ENCODE data around the gene LRP8. TPM values are rescaled to one million over a fixed set of nuclear protein-coding genes. Genes with fewer than 3 reads are reported as not detected.

LRP8 gene
- total and polyA plus RNA-seq, 5 experiments from 2014 or later = 0.75 to 11.7 (median 1.4) TPM

GRCh38 chr1:53352561-53352960, 24.7 kb upstream of the LRP8 start:
- Mint-ChIP-seq H3K9me3 (peaks cover 2 to 18% (median 8%) of the 10 kb centered on the region in 9 donors), H3K27me3 (peaks cover 0 to 1% (median 0%) of the 10 kb centered on the region in 5 donors), H3K4me1 (no peaks in the 10 kb centered on the region), H3K36me3 (peaks cover 0 to 12% (median 7%) of the 10 kb centered on the region in 3 donors), H3K27ac (no peak overlapping the region), H3K4me3 (no peak overlapping the region)
- ATAC-seq (no peak), DNase-seq (no peak)
- POLR2A ChIA-PET = no interaction called here

- ATAC-seq (no peak), DNase-seq (no peak)
- no peaks in the 10 kb centered on the region for H3K4me1 Mint-ChIP-seq
- no peaks in the 10 kb centered on the region for H3K27me3 Mint-ChIP-seq
- no peak overlapping the region for H3K27ac Mint-ChIP-seq
- peaks cover 0 to 2% (median 0%) of the 10 kb centered on the region in 3 donors for H3K36me3 Mint-ChIP-seq
- H3K9me3 Mint-ChIP-seq = peaks cover 0 to 6% (median 0%) of the 10 kb centered on the region in 9 donors
- POLR2A ChIA-PET = no interaction called here
- H3K4me3 Mint-ChIP-seq = no peak overlapping the region
Observed at GRCh38 chr1:53350853-53351767, 23.2 kb upstream of the LRP8 start.

- Mint-ChIP-seq H3K36me3 (no peaks in the 10 kb centered on the region), H3K27ac (peak overlapping the region in 1 of 10 donors; percentile 78), H3K27me3 (no peaks in the 10 kb centered on the region), H3K4me1 (no peaks in the 10 kb centered on the region), H3K4me3 (no peak overlapping the region), H3K9me3 (no peaks in the 10 kb centered on the region)
- ATAC-seq (no peak), DNase-seq (no peak)
- POLR2A ChIA-PET = no interaction called here
Observed at GRCh38 chr1:53349968-53350852, 22.3 kb upstream of the LRP8 start.

- POLR2A ChIA-PET = no interaction called here
- Mint-ChIP-seq H3K36me3 (no peaks in the 10 kb centered on the region), H3K27me3 (no peaks in the 10 kb centered on the region), H3K27ac (no peak overlapping the region), H3K4me1 (no peaks in the 10 kb centered on the region), H3K9me3 (no peaks in the 10 kb centered on the region), H3K4me3 (no peak overlapping the region)
- DNase-seq (no peak), ATAC-seq (no peak)
Observed at GRCh38 chr1:53349369-53349835, 21.5 kb upstream of the LRP8 start.

GRCh38 chr1:53348486-53349368, 20.9 kb upstream of the LRP8 start:
- H3K4me3 Mint-ChIP-seq = no peak overlapping the region
- H3K27ac Mint-ChIP-seq = no peak overlapping the region
- DNase-seq (no peak), ATAC-seq (no peak)
- POLR2A ChIA-PET = no interaction called here
- H3K4me1 Mint-ChIP-seq = no peaks in the 10 kb centered on the region
- no peaks in the 10 kb centered on the region for H3K27me3 Mint-ChIP-seq
- no peaks in the 10 kb centered on the region for H3K9me3 Mint-ChIP-seq
- no peaks in the 10 kb centered on the region for H3K36me3 Mint-ChIP-seq

- Mint-ChIP-seq H3K36me3 (no peaks in the 10 kb centered on the region), H3K27me3 (no peaks in the 10 kb centered on the region)
- no peak for ATAC-seq
Observed at GRCh38 chr1:53346814-53347176, 18.9 kb upstream of the LRP8 start.

GRCh38 chr1:53345996-53346813, 18.3 kb upstream of the LRP8 start:
- ATAC-seq = no peak
- no peaks in the 10 kb centered on the region for H3K9me3 Mint-ChIP-seq
- peak overlapping the region in 1 of 10 donors; percentile 36 for H3K27ac Mint-ChIP-seq
- no peak overlapping the region for H3K4me3 Mint-ChIP-seq
- POLR2A ChIA-PET = no interaction called here
- no peaks in the 10 kb centered on the region for H3K27me3 Mint-ChIP-seq
- no peaks in the 10 kb centered on the region for H3K4me1 Mint-ChIP-seq
- H3K36me3 Mint-ChIP-seq = no peaks in the 10 kb centered on the region
- DNase-seq = no peak

More at GRCh38 chr1:53346814-53347176, 18.9 kb upstream of the LRP8 start:
- Mint-ChIP-seq H3K27ac (no peak overlapping the region), H3K4me3 (no peak overlapping the region), H3K9me3 (no peaks in the 10 kb centered on the region), H3K4me1 (no peaks in the 10 kb centered on the region)
- POLR2A ChIA-PET = no interaction called here
- DNase-seq = no peak

GRCh38 chr1:53344921-53345838, 17.3 kb upstream of the LRP8 start:
- H3K9me3 Mint-ChIP-seq = no peaks in the 10 kb centered on the region
- POLR2A ChIA-PET = no interaction called here
- no peaks in the 10 kb centered on the region for H3K4me1 Mint-ChIP-seq
- H3K4me3 Mint-ChIP-seq = no peak overlapping the region
- DNase-seq (no peak), ATAC-seq (no peak)
- H3K27me3 Mint-ChIP-seq = peaks cover 0 to 1% (median 0%) of the 10 kb centered on the region in 5 donors
- no peaks in the 10 kb centered on the region for H3K36me3 Mint-ChIP-seq
- H3K27ac Mint-ChIP-seq = peak overlapping the region in 1 of 10 donors; percentile 36

GRCh38 chr1:53343831-53344668, 16.2 kb upstream of the LRP8 start:
- Mint-ChIP-seq H3K36me3 (no peaks in the 10 kb centered on the region), H3K9me3 (peaks cover 0 to 2% (median 0%) of the 10 kb centered on the region in 9 donors), H3K27me3 (peaks cover 0 to 3% (median 0%) of the 10 kb centered on the region in 5 donors), H3K27ac (peak overlapping the region in 1 of 10 donors; percentile 8), H3K4me1 (no peaks in the 10 kb centered on the region), H3K4me3 (no peak overlapping the region)
- ATAC-seq (no peak), DNase-seq (peak in 1 of 10 donors; percentile 11)
- POLR2A ChIA-PET = no interaction called here

GRCh38 chr1:53342735-53343470, 15.0 kb upstream of the LRP8 start:
- H3K27me3 Mint-ChIP-seq = peaks cover 0 to 3% (median 0%) of the 10 kb centered on the region in 5 donors
- H3K4me3 Mint-ChIP-seq = no peak overlapping the region
- ATAC-seq (no peak), DNase-seq (peak in 1 of 10 donors; percentile 10)
- POLR2A ChIA-PET = no interaction called here
- H3K36me3 Mint-ChIP-seq = no peaks in the 10 kb centered on the region
- no peaks in the 10 kb centered on the region for H3K4me1 Mint-ChIP-seq
- H3K27ac Mint-ChIP-seq = no peak overlapping the region
- H3K9me3 Mint-ChIP-seq = peaks cover 0 to 2% (median 0%) of the 10 kb centered on the region in 9 donors

Data from naive thymus-derived CD8-positive, alpha-beta T cell (primary cell).